ENCODE results near the gene SIGMAR1.

Gene SIGMAR1

GRCh38 chr9:34629491-34629808 lies 8.1 kb downstream of the SIGMAR1 start:
- no peak for FAIRE-seq

- no peak for FAIRE-seq
These were observed 8.7 kb downstream of the SIGMAR1 start, which contains the start of gene ARID3C for GRCh38 chr9:34628656-34629490. Gene ARID3C (minus strand): TSS chr9:34629066. CDS start chr9:34628014, 1,052 bp downstream.

GRCh38 chr9:34627716-34628655 lies 9.6 kb downstream of the SIGMAR1 start:
- no peak for FAIRE-seq

GRCh38 chr9:34625186-34625486 lies 12.5 kb downstream of the SIGMAR1 start:
- FAIRE-seq = no peak

- no peak for FAIRE-seq
These were observed 13.0 kb downstream of the SIGMAR1 start for GRCh38 chr9:34624475-34625185.

GRCh38 chr9:34623374-34624235 lies 14.0 kb downstream of the SIGMAR1 start:
- FAIRE-seq = no peak

GRCh38 chr9:34620061-34620994 lies 17.3 kb downstream of the SIGMAR1 start, which contains the start of gene DCTN3:
Gene DCTN3 (minus strand): TSS chr9:34620495. CDS start chr9:34620464, 31 bp downstream.
- FAIRE-seq = peak; percentile 98

- FAIRE-seq = no peak
These were observed 22.5 kb downstream of the SIGMAR1 start for GRCh38 chr9:34615132-34615531.

- FAIRE-seq = no peak
These were observed 24.7 kb downstream of the SIGMAR1 start for GRCh38 chr9:34612788-34613390.

- FAIRE-seq = no peak
These were observed 25.5 kb downstream of the SIGMAR1 start, which contains the start of gene RPP25L for GRCh38 chr9:34611811-34612787. Gene RPP25L (minus strand): TSS chr9:34612097. CDS start chr9:34611296, 801 bp downstream.

GRCh38 chr9:34611251-34611810 lies 26.3 kb downstream of the SIGMAR1 start:
- FAIRE-seq = no peak

- FAIRE-seq = no peak
These were observed 27.0 kb downstream of the SIGMAR1 start for GRCh38 chr9:34610434-34611206.

- no peak for FAIRE-seq
These were observed 30.3 kb downstream of the SIGMAR1 start for GRCh38 chr9:34607331-34607730.

GRCh38 chr9:34606905-34607304 lies 30.7 kb downstream of the SIGMAR1 start:
- no peak for FAIRE-seq

GRCh38 chr9:34606190-34606589 lies 31.4 kb downstream of the SIGMAR1 start:
- FAIRE-seq = no peak

- peak; percentile 13 for FAIRE-seq
These were observed 33.9 kb downstream of the SIGMAR1 start for GRCh38 chr9:34603610-34604231.

GRCh38 chr9:34601937-34602573 lies 35.5 kb downstream of the SIGMAR1 start:
- no peak for FAIRE-seq
